ENCODE results near the gene CLASP1.
"Not testable (repeated sequence)": the region's sequence is repeated elsewhere in the genome, so short reads cannot be mapped to it uniquely, and the experiment has no call there.

The CLASP1 gene

GRCh38 chr2:121345887-121346286 is 303.4 kb downstream of the CLASP1 start:
- Mint-ChIP-seq H3K27me3 (no peaks in the 10 kb centered on the region), H3K27ac (no peak overlapping the region), H3K9me3 (no peaks in the 10 kb centered on the region), H3K4me1 (ENCODE audit: low read depth) (no peaks in the 10 kb centered on the region), H3K36me3 (ENCODE audit: low read depth) (peaks cover 99% of the 10 kb centered on the region), H3K4me3 (no peak overlapping the region)
- intact Hi-C loops (cut with micrococcal nuclease), result no loop called here

- no peak overlapping the region for H3K4me3 Mint-ChIP-seq
- no peaks in the 10 kb centered on the region for H3K4me1 Mint-ChIP-seq (ENCODE audit: low read depth)
- H3K27ac Mint-ChIP-seq, result no peak overlapping the region
- H3K36me3 Mint-ChIP-seq (ENCODE audit: low read depth), result peaks cover 99% of the 10 kb centered on the region
- no peaks in the 10 kb centered on the region for H3K9me3 Mint-ChIP-seq
- no peaks in the 10 kb centered on the region for H3K27me3 Mint-ChIP-seq
- intact Hi-C loops (cut with micrococcal nuclease), result no loop called here
Measured at GRCh38 chr2:121345101-121345500, 304.2 kb downstream of the CLASP1 start.

- H3K27ac Mint-ChIP-seq; H3K4me3 Mint-ChIP-seq; intact Hi-C loops (cut with micrococcal nuclease); H3K9me3 Mint-ChIP-seq; H3K27me3 Mint-ChIP-seq; H3K4me1 Mint-ChIP-seq (ENCODE audit: low read depth): not testable (repeated sequence)
- peaks cover 99% of the 10 kb centered on the region for H3K36me3 Mint-ChIP-seq (ENCODE audit: low read depth)
Measured at GRCh38 chr2:121343828-121344399, 305.3 kb downstream of the CLASP1 start.

- no peaks in the 10 kb centered on the region for H3K9me3 Mint-ChIP-seq
- intact Hi-C loops (cut with micrococcal nuclease), result no loop called here
- H3K36me3 Mint-ChIP-seq (ENCODE audit: low read depth), result peaks cover 99% of the 10 kb centered on the region
- H3K27me3 Mint-ChIP-seq, result no peaks in the 10 kb centered on the region
- H3K4me1 Mint-ChIP-seq (ENCODE audit: low read depth), result no peaks in the 10 kb centered on the region
- H3K27ac Mint-ChIP-seq, result no peak overlapping the region
- H3K4me3 Mint-ChIP-seq, result no peak overlapping the region
Measured at GRCh38 chr2:121343191-121343590, 306.1 kb downstream of the CLASP1 start.

GRCh38 chr2:121342751-121343150 is 306.5 kb downstream of the CLASP1 start:
- intact Hi-C loops (cut with micrococcal nuclease), result no loop called here
- H3K27ac Mint-ChIP-seq, result no peak overlapping the region

GRCh38 chr2:121340926-121341325 is 308.3 kb downstream of the CLASP1 start:
- peaks cover 91% of the 10 kb centered on the region for H3K36me3 Mint-ChIP-seq (ENCODE audit: low read depth)
- intact Hi-C loops (cut with micrococcal nuclease), result no loop called here
- H3K4me3 Mint-ChIP-seq, result no peak overlapping the region
- H3K9me3 Mint-ChIP-seq, result no peaks in the 10 kb centered on the region
- H3K27me3 Mint-ChIP-seq, result no peaks in the 10 kb centered on the region
- no peak overlapping the region for H3K27ac Mint-ChIP-seq
- H3K4me1 Mint-ChIP-seq (ENCODE audit: low read depth), result no peaks in the 10 kb centered on the region

More at GRCh38 chr2:121342751-121343150, 306.5 kb downstream of the CLASP1 start:
- H3K4me3 Mint-ChIP-seq, result no peak overlapping the region
- H3K4me1 Mint-ChIP-seq (ENCODE audit: low read depth), result no peaks in the 10 kb centered on the region
- H3K27me3 Mint-ChIP-seq, result no peaks in the 10 kb centered on the region
- no peaks in the 10 kb centered on the region for H3K9me3 Mint-ChIP-seq
- peaks cover 99% of the 10 kb centered on the region for H3K36me3 Mint-ChIP-seq (ENCODE audit: low read depth)

- intact Hi-C loops (cut with micrococcal nuclease), result no loop called here
- no peak overlapping the region for H3K4me3 Mint-ChIP-seq
- H3K36me3 Mint-ChIP-seq (ENCODE audit: low read depth), result peaks cover 65% of the 10 kb centered on the region
- no peaks in the 10 kb centered on the region for H3K9me3 Mint-ChIP-seq
- no peak overlapping the region for H3K27ac Mint-ChIP-seq
- no peaks in the 10 kb centered on the region for H3K27me3 Mint-ChIP-seq
- no peaks in the 10 kb centered on the region for H3K4me1 Mint-ChIP-seq (ENCODE audit: low read depth)
Measured at GRCh38 chr2:121338281-121338680, 311.0 kb downstream of the CLASP1 start.

GRCh38 chr2:121336528-121337294 is 312.6 kb downstream of the CLASP1 start:
- Mint-ChIP-seq H3K4me3 (no peak overlapping the region), H3K9me3 (no peaks in the 10 kb centered on the region), H3K27me3 (no peaks in the 10 kb centered on the region), H3K27ac (no peak overlapping the region), H3K4me1 (ENCODE audit: low read depth) (no peaks in the 10 kb centered on the region), H3K36me3 (ENCODE audit: low read depth) (peaks cover 50% of the 10 kb centered on the region)
- intact Hi-C loops (cut with micrococcal nuclease), result no loop called here

GRCh38 chr2:121335294-121336290 is 313.7 kb downstream of the CLASP1 start:
- intact Hi-C loops (cut with micrococcal nuclease), result no loop called here
- no peak overlapping the region for H3K4me3 Mint-ChIP-seq
- H3K27me3 Mint-ChIP-seq, result no peaks in the 10 kb centered on the region
- H3K9me3 Mint-ChIP-seq, result no peaks in the 10 kb centered on the region
- H3K36me3 Mint-ChIP-seq (ENCODE audit: low read depth), result peaks cover 39% of the 10 kb centered on the region
- no peak overlapping the region for H3K27ac Mint-ChIP-seq
- no peaks in the 10 kb centered on the region for H3K4me1 Mint-ChIP-seq (ENCODE audit: low read depth)

GRCh38 chr2:121334581-121335293 is 314.5 kb downstream of the CLASP1 start:
- Mint-ChIP-seq H3K4me3 (no peak overlapping the region), H3K36me3 (ENCODE audit: low read depth) (peaks cover 30% of the 10 kb centered on the region), H3K9me3 (no peaks in the 10 kb centered on the region), H3K27ac (no peak overlapping the region), H3K4me1 (ENCODE audit: low read depth) (no peaks in the 10 kb centered on the region), H3K27me3 (no peaks in the 10 kb centered on the region)
- intact Hi-C loops (cut with micrococcal nuclease), result no loop called here

GRCh38 chr2:121333834-121334558 is 315.3 kb downstream of the CLASP1 start:
- Mint-ChIP-seq H3K27me3 (no peaks in the 10 kb centered on the region), H3K4me1 (ENCODE audit: low read depth) (no peaks in the 10 kb centered on the region), H3K27ac (no peak overlapping the region), H3K4me3 (no peak overlapping the region), H3K9me3 (no peaks in the 10 kb centered on the region), H3K36me3 (ENCODE audit: low read depth) (peaks cover 23% of the 10 kb centered on the region)
- intact Hi-C loops (cut with micrococcal nuclease), result no loop called here

- no peaks in the 10 kb centered on the region for H3K4me1 Mint-ChIP-seq (ENCODE audit: low read depth)
- no peak overlapping the region for H3K27ac Mint-ChIP-seq
- H3K27me3 Mint-ChIP-seq, result no peaks in the 10 kb centered on the region
- intact Hi-C loops (cut with micrococcal nuclease), result no loop called here
- no peaks in the 10 kb centered on the region for H3K9me3 Mint-ChIP-seq
- no peak overlapping the region for H3K4me3 Mint-ChIP-seq
- H3K36me3 Mint-ChIP-seq (ENCODE audit: low read depth), result peaks cover 15% of the 10 kb centered on the region
Measured at GRCh38 chr2:121333231-121333630, 316.0 kb downstream of the CLASP1 start.

GRCh38 chr2:121331324-121331723 is 317.9 kb downstream of the CLASP1 start:
- intact Hi-C loops (cut with micrococcal nuclease); H3K4me1 Mint-ChIP-seq (ENCODE audit: low read depth); H3K27ac Mint-ChIP-seq; H3K36me3 Mint-ChIP-seq (ENCODE audit: low read depth); H3K9me3 Mint-ChIP-seq; H3K4me3 Mint-ChIP-seq; H3K27me3 Mint-ChIP-seq: not testable (repeated sequence)

Measured in dendritic cell treated with granulocyte-macrophage colony-stimulating factor and Interleukin-4, amounts not matched to agents 40 ng/mL and 50 ng/mL, for 4 days (primary cell).